22Rv1 (cell line): ENCODE measurements around the gene CD9.

Experiments used
- H3K27ac ChIP-seq: fragments of 450-650 bp; 2 replicates; pipeline ENCODE4 v1.5.1; 2017
- ZFX ChIP-seq: fragments of 450-650 bp; IDR thresholded peaks from 2 replicates; pipeline ENCODE4 v1.6.1; 2017; ENCODE audit warnings: antibody characterized with exemption, borderline replicate concordance
- TF ChIP-seq, protein P1 (sequence below): fragments of 450-650 bp; IDR thresholded peaks from 2 replicates; pipeline ENCODE4 v1.5.1; 2017; ENCODE audit warnings: mild to moderate bottlenecking

The CD9 gene

DNA sequence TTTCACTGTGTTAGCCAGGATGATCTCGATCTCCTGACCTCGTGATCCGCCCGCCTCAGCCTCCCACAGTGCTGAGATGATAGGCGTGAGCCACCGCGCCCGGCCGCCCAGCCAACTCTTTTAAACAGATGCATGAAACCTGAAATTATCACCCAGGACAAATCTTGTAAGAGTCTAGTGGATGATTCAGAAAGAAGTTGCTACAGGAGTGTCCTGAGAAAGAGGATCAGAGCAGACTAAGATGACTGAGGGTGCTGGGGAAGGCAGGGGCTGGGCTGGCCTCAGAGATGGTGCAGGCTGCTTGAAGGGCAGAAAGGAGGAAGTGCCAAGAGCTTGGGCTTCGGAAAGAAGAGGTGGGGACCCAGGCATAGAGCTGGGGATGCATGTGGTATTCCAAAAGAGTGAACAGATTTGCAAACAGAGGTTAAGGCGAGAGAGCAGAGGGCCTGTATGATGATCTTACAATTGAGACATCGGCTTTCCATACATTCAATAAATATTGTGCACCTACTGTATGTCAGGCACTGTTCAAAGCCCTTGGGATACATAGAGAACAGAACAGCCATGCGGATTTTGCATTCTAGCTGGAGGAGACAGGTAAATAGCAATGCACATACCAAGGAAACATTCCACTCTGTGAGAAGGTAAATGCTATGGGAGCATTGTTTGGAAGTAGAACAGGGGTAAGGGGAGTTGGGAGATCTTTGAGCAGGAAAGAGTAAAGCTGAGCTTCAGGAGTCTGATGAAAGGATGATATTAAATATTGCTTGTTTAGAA lies 7.4 kb upstream of the CD9 start:
- TF ChIP-seq, protein P1, sequence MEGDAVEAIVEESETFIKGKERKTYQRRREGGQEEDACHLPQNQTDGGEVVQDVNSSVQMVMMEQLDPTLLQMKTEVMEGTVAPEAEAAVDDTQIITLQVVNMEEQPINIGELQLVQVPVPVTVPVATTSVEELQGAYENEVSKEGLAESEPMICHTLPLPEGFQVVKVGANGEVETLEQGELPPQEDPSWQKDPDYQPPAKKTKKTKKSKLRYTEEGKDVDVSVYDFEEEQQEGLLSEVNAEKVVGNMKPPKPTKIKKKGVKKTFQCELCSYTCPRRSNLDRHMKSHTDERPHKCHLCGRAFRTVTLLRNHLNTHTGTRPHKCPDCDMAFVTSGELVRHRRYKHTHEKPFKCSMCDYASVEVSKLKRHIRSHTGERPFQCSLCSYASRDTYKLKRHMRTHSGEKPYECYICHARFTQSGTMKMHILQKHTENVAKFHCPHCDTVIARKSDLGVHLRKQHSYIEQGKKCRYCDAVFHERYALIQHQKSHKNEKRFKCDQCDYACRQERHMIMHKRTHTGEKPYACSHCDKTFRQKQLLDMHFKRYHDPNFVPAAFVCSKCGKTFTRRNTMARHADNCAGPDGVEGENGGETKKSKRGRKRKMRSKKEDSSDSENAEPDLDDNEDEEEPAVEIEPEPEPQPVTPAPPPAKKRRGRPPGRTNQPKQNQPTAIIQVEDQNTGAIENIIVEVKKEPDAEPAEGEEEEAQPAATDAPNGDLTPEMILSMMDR, result no peak
- TF ChIP-seq ZFX, result no peak
- H3K27ac ChIP-seq, result no peak overlapping the region

- TF ChIP-seq ZFX, result no peak
- TF ChIP-seq, protein P1, result no peak
- H3K27ac ChIP-seq, result no peak overlapping the region
Measured at GRCh38 chr12:6193853-6194815, 6.1 kb upstream of the CD9 start.

- TF ChIP-seq, protein P1, result peak; percentile 99
- no peak for TF ChIP-seq ZFX
- peak overlapping the region; percentile 50 for H3K27ac ChIP-seq
Measured at GRCh38 chr12:6195665-6196535, 4.3 kb upstream of the CD9 start.

- TF ChIP-seq, protein P1, result no peak
- peak overlapping the region; percentile 50 for H3K27ac ChIP-seq
Measured at GRCh38 chr12:6198051-6198450, 2.1 kb upstream of the CD9 start.

DNA sequence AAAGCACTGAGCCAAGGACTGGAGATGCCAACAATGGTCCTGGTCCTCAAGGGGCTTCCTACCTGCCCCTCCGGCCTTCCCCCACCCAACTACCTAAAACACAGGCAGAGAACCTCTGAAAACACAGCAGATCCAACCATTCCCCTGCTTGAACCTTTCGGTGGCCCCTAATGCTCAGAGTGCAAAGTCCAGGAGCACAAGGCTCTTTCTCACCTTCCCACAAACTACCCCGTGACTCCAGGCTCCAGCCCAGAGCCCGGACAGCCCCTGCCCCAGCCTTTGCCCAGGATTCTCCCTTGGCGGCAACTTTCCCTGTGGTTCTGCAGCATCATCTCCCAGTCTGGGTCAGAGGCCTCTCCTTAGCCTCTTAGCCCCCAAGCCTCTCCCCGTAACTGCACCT lies 1.6 kb upstream of the CD9 start:
- H3K27ac ChIP-seq, result peak overlapping the region; percentile 50
- TF ChIP-seq ZFX, result no peak
- TF ChIP-seq, protein P1, result no peak

- H3K27ac ChIP-seq, result peak overlapping the region; percentile 50
- TF ChIP-seq, protein P1, result no peak
Measured at GRCh38 chr12:6198985-6199530, 1.1 kb upstream of the CD9 start.
